M059J (cell line): ENCODE results near the gene DMPK. TPM values are rescaled to one million over a fixed set of nuclear protein-coding genes. Genes with fewer than 3 reads are reported as not detected.
"Not testable (repeated sequence)": the region's sequence is repeated elsewhere in the genome, so short reads cannot be mapped to it uniquely, and the experiment has no call there.

Source experiments
- DNase-seq: peaks from one replicate; pipeline ENCODE4 v3.0.0-alpha.2; 2012; ENCODE audit warnings: low read depth
- total RNA-seq: library from RNA; depleted of rRNA; stranded (reverse); fragments of >200 nt; shearing (Covaris generic); gene quantifications from 2 replicates; pipeline ENCODE4 v1.2.3, GENCODE V29; 2014

DMPK gene
- total RNA-seq, 1 experiment from 2014 or later, result 40.4 TPM

- DNase-seq, result no peak
Measured at GRCh38 chr19:45814851-45815480, 32.7 kb upstream of the DMPK start, which contains the start of gene RSPH6A. TSS of gene RSPH6A (minus strand) at chr19:45815308. CDS start at chr19:45815176, 132 bp downstream.

- no peak for DNase-seq
Measured at GRCh38 chr19:45814166-45814780, 32.0 kb upstream of the DMPK start.

GRCh38 chr19:45812297-45812696, 30.0 kb upstream of the DMPK start:
- DNase-seq, result peak; percentile 34

- DNase-seq, result peak; percentile 86
Measured at GRCh38 chr19:45809643-45810159, 27.4 kb upstream of the DMPK start.

- DNase-seq, result no peak
Measured at GRCh38 chr19:45805719-45806118, 23.4 kb upstream of the DMPK start.

- no peak for DNase-seq
Measured at GRCh38 chr19:45804959-45805230, 22.6 kb upstream of the DMPK start.

- DNase-seq, result no peak
Measured at GRCh38 chr19:45804140-45804958, 22.1 kb upstream of the DMPK start.

- DNase-seq, result no peak
Measured at GRCh38 chr19:45801603-45802175, 19.4 kb upstream of the DMPK start.

- peak; percentile 51 for DNase-seq
Measured at GRCh38 chr19:45800070-45800553, 17.8 kb upstream of the DMPK start.

GRCh38 chr19:45799541-45799940, 17.3 kb upstream of the DMPK start:
- not testable (repeated sequence) for DNase-seq

GRCh38 chr19:45798995-45799517, 16.8 kb upstream of the DMPK start:
- peak; percentile 76 for DNase-seq

GRCh38 chr19:45794627-45795026, 12.3 kb upstream of the DMPK start:
- DNase-seq, result no peak

- no peak for DNase-seq
Measured at GRCh38 chr19:45793876-45794275, 11.6 kb upstream of the DMPK start.

- DNase-seq, result no peak
Measured at GRCh38 chr19:45793178-45793564, 10.9 kb upstream of the DMPK start.

- DNase-seq, result peak; percentile 98
Measured at GRCh38 chr19:45792470-45793177, 10.3 kb upstream of the DMPK start, which contains the start of gene DMWD. TSS of gene DMWD (minus strand) at chr19:45792845. CDS start at chr19:45792756, 89 bp downstream.

GRCh38 chr19:45791744-45792469, 9.6 kb upstream of the DMPK start:
- DNase-seq, result no peak

- no peak for DNase-seq
Measured at GRCh38 chr19:45790942-45791341, 8.7 kb upstream of the DMPK start.

GRCh38 chr19:45789035-45789786, 6.9 kb upstream of the DMPK start:
- DNase-seq, result no peak

GRCh38 chr19:45786533-45786894, 4.2 kb upstream of the DMPK start:
- DNase-seq, result no peak
